GM23338 (cell line): Measurements from ENCODE around the gene CNGB1. TPM values are rescaled to one million over a fixed set of nuclear protein-coding genes. Genes with fewer than 3 reads are reported as not detected.

Experiments
- ATAC-seq: fragments of 200-7000 bp; cut with Tn5 transposase; 3 replicates; pipeline ENCODE4 v1.9.1; 2020
- DNase-seq: peaks from one replicate; pipeline ENCODE4 v3.0.0-alpha.2; 2015; ENCODE audit warnings: low spot score
- H2AFZ ChIP-seq: fragments of 200-600 bp; sonication (generic); 2 replicates; pipeline ENCODE4 v1.8.0; 2016; ENCODE audit warnings: antibody characterized with exemption, mild to moderate bottlenecking, moderate library complexity
- H3F3A ChIP-seq: fragments of 200-600 bp; sonication (generic); replicated peaks from 2 replicates; pipeline ENCODE4 v1.8.0; 2017; ENCODE audit warnings: antibody characterized with exemption, mixed run types, low read depth
- H3K27ac ChIP-seq: fragments of 200-600 bp; sonication (generic); 2 replicates; pipeline ENCODE4 v1.6.1; 2016; ENCODE audit warnings: low read depth
- H3K27me3 ChIP-seq: fragments of 200-600 bp; sonication (generic); 2 replicates; pipeline ENCODE4 v1.8.0; 2016; ENCODE audit warnings: mild to moderate bottlenecking, mixed run types, moderate library complexity; ENCODE audit not compliant: insufficient read depth
- H3K36me3 ChIP-seq: fragments of 200-600 bp; sonication (generic); 2 replicates; pipeline ENCODE4 v1.8.0; 2016; ENCODE audit warnings: mild to moderate bottlenecking; ENCODE audit not compliant: insufficient read depth
- H3K4me1 ChIP-seq: fragments of 200-600 bp; sonication (generic); 2 replicates; pipeline ENCODE4 v1.8.0; 2016; ENCODE audit warnings: mild to moderate bottlenecking, moderate library complexity; ENCODE audit not compliant: insufficient read depth
- H3K4me2 ChIP-seq: fragments of 200-600 bp; sonication (generic); 2 replicates; pipeline ENCODE4 v1.7.1; 2017; ENCODE audit warnings: mixed run types
- H3K4me3 ChIP-seq: fragments of 200-600 bp; sonication (generic); 2 replicates; pipeline ENCODE4 v1.6.1; 2016; ENCODE audit warnings: mixed run types
- H3K79me2 ChIP-seq: fragments of 200-600 bp; sonication (generic); replicated peaks from 2 replicates; pipeline ENCODE4 v1.8.0; 2017; ENCODE audit warnings: mild to moderate bottlenecking; ENCODE audit not compliant: insufficient read depth
- H3K9me2 ChIP-seq: fragments of 200-600 bp; sonication (generic); 2 replicates; pipeline ENCODE4 v1.8.0; 2017; ENCODE audit not compliant: insufficient read depth
- H4K20me1 ChIP-seq: fragments of 200-600 bp; sonication (generic); replicated peaks from 2 replicates; pipeline ENCODE4 v1.8.0; 2017; ENCODE audit warnings: mild to moderate bottlenecking; ENCODE audit not compliant: insufficient read depth
- H3K27ac Mint-ChIP-seq: 2 replicates; pipeline ENCODE4 v1.8.0; 2020; ENCODE audit warnings: inconsistent platforms, mild to moderate bottlenecking, moderate library complexity, mixed read lengths
- H3K27me3 Mint-ChIP-seq: 3 replicates; pipeline ENCODE4 v1.8.0; 2022; ENCODE audit warnings: low read depth, mild to moderate bottlenecking, moderate library complexity, mixed read lengths, inconsistent platforms; ENCODE audit not compliant: insufficient read depth, poor library complexity
- H3K36me3 Mint-ChIP-seq: 3 replicates; pipeline ENCODE4 v1.8.0; 2021; ENCODE audit warnings: low read depth, mild to moderate bottlenecking, inconsistent platforms, moderate library complexity, mixed read lengths
- H3K4me1 Mint-ChIP-seq: 3 replicates; pipeline ENCODE4 v1.8.0; 2020; ENCODE audit warnings: mild to moderate bottlenecking, inconsistent platforms, mixed read lengths
- H3K4me3 Mint-ChIP-seq: 3 replicates; pipeline ENCODE4 v1.8.0; 2021; ENCODE audit warnings: moderate library complexity, mild to moderate bottlenecking, inconsistent platforms, mixed read lengths
- H3K9me3 Mint-ChIP-seq: 3 replicates; pipeline ENCODE4 v1.8.0; 2020; ENCODE audit warnings: moderate library complexity, mild to moderate bottlenecking, inconsistent platforms, mixed read lengths
- CREB1 ChIP-seq: fragments of 250-450 bp; sonication (Bioruptor Pico); IDR thresholded peaks from 2 replicates; pipeline ENCODE4 v1.5.0; 2020; ENCODE audit warnings: low read depth, mild to moderate bottlenecking, moderate library complexity
- EZH2 ChIP-seq: fragments of 200-600 bp; sonication (generic); IDR thresholded peaks from one replicate; pipeline ENCODE4 v1.8.0; 2017; ENCODE audit warnings: antibody characterized with exemption, mild to moderate bottlenecking, low read depth; ENCODE audit not compliant: unreplicated experiment
- EZH2phosphoT487 ChIP-seq: fragments of 200-600 bp; sonication (generic); IDR thresholded peaks from one replicate; pipeline ENCODE4 v1.8.1; 2018; ENCODE audit warnings: antibody characterized with exemption; ENCODE audit not compliant: unreplicated experiment
- JUNB ChIP-seq: IDR thresholded peaks from one replicate; pipeline ENCODE4 v1.6.1; 2016; ENCODE audit warnings: antibody characterized with exemption; ENCODE audit not compliant: unreplicated experiment
- NANOG ChIP-seq: IDR thresholded peaks from 2 replicates; pipeline ENCODE4 v1.6.1; 2016; ENCODE audit warnings: antibody characterized with exemption, borderline replicate concordance
- POLR2AphosphoS5 ChIP-seq: IDR thresholded peaks from 2 replicates; pipeline ENCODE4 v1.6.1; 2016; ENCODE audit warnings: antibody characterized with exemption, low read depth
- REST ChIP-seq: IDR thresholded peaks from one replicate; pipeline ENCODE4 v1.6.1; 2018; ENCODE audit warnings: antibody characterized with exemption; ENCODE audit not compliant: unreplicated experiment
- STAT1 ChIP-seq: IDR thresholded peaks from one replicate; pipeline ENCODE4 v1.6.1; 2016; ENCODE audit warnings: antibody characterized with exemption; ENCODE audit not compliant: unreplicated experiment
- ZNF114 ChIP-seq: fragments of 250-450 bp; sonication (Bioruptor Pico); IDR thresholded peaks from 2 replicates; pipeline ENCODE4 v1.5.0; 2020; ENCODE audit warnings: mild to moderate bottlenecking, moderate library complexity
- ZNF331 ChIP-seq: fragments of 250-450 bp; sonication (Bioruptor Pico); IDR thresholded peaks from 2 replicates; pipeline ENCODE4 v1.5.0; 2020; ENCODE audit warnings: low read depth, mild to moderate bottlenecking, moderate library complexity
- ZNF462 ChIP-seq: fragments of 250-450 bp; sonication (Bioruptor Pico); IDR thresholded peaks from 2 replicates; pipeline ENCODE4 v1.5.0; 2020; ENCODE audit warnings: mild to moderate bottlenecking, moderate library complexity
- polyA plus RNA-seq: library from polyadenylated mRNA; unstranded; fragments of >200 nt; fragmentation: Nextera tagmentation; extraction: Ambion mirVana; gene quantifications from 2 replicates; pipeline ENCODE4 v1.2.1, GENCODE V29; 2016
- total RNA-seq: library from RNA; depleted of rRNA; stranded (reverse); fragments of >200 nt; shearing (Covaris generic); gene quantifications from 2 replicates; pipeline ENCODE4 v1.2.3, GENCODE V29; 2014
- TF ChIP-seq, protein P1 (sequence below): IDR thresholded peaks from 2 replicates; pipeline ENCODE4 v1.6.1; 2016; ENCODE audit warnings: antibody characterized with exemption
- TF ChIP-seq, protein P2 (sequence below), 2 experiments: fragments of 200-600 bp in 1 of 2; sonication (generic) in 1 of 2; conservative IDR thresholded peaks; 2 replicates each; pipeline versions ENCODE4 v1.5.1 to v1.6.1; 2016 to 2017; ENCODE audit warnings: antibody characterized with exemption in 2 of 2, low read depth in 2 of 2, mild to moderate bottlenecking in 2 of 2, moderate library complexity in 1 of 2

CNGB1 gene
- total and polyA plus RNA-seq, 2 experiments from 2014 or later: not detected

DNA sequence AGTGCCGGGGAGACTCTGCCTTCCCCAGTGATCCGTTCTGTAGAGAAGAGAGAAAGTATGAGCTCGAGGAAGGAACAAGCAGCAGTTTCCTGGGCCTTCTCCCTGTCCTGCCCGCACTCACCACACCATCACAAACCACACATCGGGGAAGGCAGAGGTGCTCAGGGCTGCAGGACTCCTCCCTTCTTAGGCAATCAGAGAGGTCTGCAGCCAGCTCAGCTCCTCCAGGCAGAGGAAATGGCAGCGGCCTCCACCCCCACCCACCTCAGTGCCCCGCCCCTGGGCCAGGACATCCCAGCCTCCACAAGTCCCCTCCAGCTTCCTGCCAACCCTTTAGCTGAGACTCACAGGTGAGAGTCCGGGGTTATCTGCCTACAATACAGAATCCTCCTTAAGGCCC, 27.6 kb upstream of the CNGB1 start:
- 0 out of 2 replicates have a peak overlapping the region, but pooled peaks have one; percentile 88 for H3K4me2 ChIP-seq
- no peak overlapping the region for H3K27ac Mint-ChIP-seq
- H3K4me1 ChIP-seq: peaks cover 8% of the 10 kb centered on the region
- H3K27ac ChIP-seq: no peak overlapping the region
- no peak for TF ChIP-seq POLR2AphosphoS5
- TF ChIP-seq EZH2: no peak
- no peak for TF ChIP-seq REST
- TF ChIP-seq, protein P1, sequence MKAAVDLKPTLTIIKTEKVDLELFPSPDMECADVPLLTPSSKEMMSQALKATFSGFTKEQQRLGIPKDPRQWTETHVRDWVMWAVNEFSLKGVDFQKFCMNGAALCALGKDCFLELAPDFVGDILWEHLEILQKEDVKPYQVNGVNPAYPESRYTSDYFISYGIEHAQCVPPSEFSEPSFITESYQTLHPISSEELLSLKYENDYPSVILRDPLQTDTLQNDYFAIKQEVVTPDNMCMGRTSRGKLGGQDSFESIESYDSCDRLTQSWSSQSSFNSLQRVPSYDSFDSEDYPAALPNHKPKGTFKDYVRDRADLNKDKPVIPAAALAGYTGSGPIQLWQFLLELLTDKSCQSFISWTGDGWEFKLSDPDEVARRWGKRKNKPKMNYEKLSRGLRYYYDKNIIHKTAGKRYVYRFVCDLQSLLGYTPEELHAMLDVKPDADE: no peak
- no peak for TF ChIP-seq STAT1
- TF ChIP-seq, protein P2, sequence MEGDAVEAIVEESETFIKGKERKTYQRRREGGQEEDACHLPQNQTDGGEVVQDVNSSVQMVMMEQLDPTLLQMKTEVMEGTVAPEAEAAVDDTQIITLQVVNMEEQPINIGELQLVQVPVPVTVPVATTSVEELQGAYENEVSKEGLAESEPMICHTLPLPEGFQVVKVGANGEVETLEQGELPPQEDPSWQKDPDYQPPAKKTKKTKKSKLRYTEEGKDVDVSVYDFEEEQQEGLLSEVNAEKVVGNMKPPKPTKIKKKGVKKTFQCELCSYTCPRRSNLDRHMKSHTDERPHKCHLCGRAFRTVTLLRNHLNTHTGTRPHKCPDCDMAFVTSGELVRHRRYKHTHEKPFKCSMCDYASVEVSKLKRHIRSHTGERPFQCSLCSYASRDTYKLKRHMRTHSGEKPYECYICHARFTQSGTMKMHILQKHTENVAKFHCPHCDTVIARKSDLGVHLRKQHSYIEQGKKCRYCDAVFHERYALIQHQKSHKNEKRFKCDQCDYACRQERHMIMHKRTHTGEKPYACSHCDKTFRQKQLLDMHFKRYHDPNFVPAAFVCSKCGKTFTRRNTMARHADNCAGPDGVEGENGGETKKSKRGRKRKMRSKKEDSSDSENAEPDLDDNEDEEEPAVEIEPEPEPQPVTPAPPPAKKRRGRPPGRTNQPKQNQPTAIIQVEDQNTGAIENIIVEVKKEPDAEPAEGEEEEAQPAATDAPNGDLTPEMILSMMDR (conservative IDR thresholded peaks at IDR 0.05; ENCODE audit: low read depth in 2 of 2): no peak
- no peak for TF ChIP-seq NANOG
- no peak for TF ChIP-seq ZNF462
- no peak for TF ChIP-seq ZNF114 (CRISPR knock-in tag)
- TF ChIP-seq ZNF331 (CRISPR knock-in tag): no peak
- TF ChIP-seq CREB1 (CRISPR knock-in tag): no peak
- TF ChIP-seq EZH2phosphoT487: no peak
- TF ChIP-seq JUNB: no peak
- DNase-seq (no peak), ATAC-seq (no peak)
- H3K36me3 Mint-ChIP-seq: peaks cover 21% of the 10 kb centered on the region
- peaks cover 24% of the 10 kb centered on the region for H3K4me1 Mint-ChIP-seq
- H3K4me3 Mint-ChIP-seq: no peak overlapping the region
- H3K79me2 ChIP-seq: 0 out of 2 replicates have a peak, but pooled peaks cover 6% of the 10 kb centered on the region
- peaks cover 7% of the 10 kb centered on the region for H3F3A ChIP-seq
- H3K9me3 Mint-ChIP-seq: no peaks in the 10 kb centered on the region; the same call in 2 of the 3 replicates
- H3K27me3 Mint-ChIP-seq: peaks cover 12% of the 10 kb centered on the region
- no peak overlapping the region for H2AFZ ChIP-seq
- no peaks in the 10 kb centered on the region for H3K36me3 ChIP-seq
- H4K20me1 ChIP-seq: no peaks in the 10 kb centered on the region; the same call in 1 of the 2 replicates
- no peak overlapping the region for H3K4me3 ChIP-seq
- H3K27me3 ChIP-seq: no peaks in the 10 kb centered on the region
- no peaks in the 10 kb centered on the region for H3K9me2 ChIP-seq
